ENCODE data around the gene CHRNB1. TPM values are rescaled to one million over a fixed set of nuclear protein-coding genes. Genes with fewer than 3 reads are reported as not detected.

The CHRNB1 gene
- total RNA-seq, 1 donor from 2014 or later = 11.7 TPM

GRCh38 chr17:7403977-7404736 lies 40.7 kb upstream of the CHRNB1 start, which contains the start of gene TMEM256:
Gene TMEM256, minus strand, starts transcription at chr17:7404097. Its CDS starts 13 bp downstream, at chr17:7404084.
- Histone ChIP-seq H3K4me1 (ENCODE audit: insufficient read depth, low read length) (peaks cover 13% of the 10 kb centered on the region), H3K36me3 (ENCODE audit: insufficient read depth, low read length) (no peaks in the 10 kb centered on the region), H3K79me2 (ENCODE audit: insufficient read depth, low read length) (peaks cover 24% of the 10 kb centered on the region), H3K4me2 (ENCODE audit: low read length) (peak within 1 kb of the TSS; percentile 97), H4K20me1 (ENCODE audit: insufficient read depth, low read length) (peaks cover 20% of the 10 kb centered on the region), H3K9ac (ENCODE audit: low read length) (peak within 1 kb of the TSS; percentile 84), H3K27me3 (ENCODE audit: insufficient read depth, low read length) (no peaks in the 10 kb centered on the region), H2AFZ (ENCODE audit: low read depth, low read length) (peak within 1 kb of the TSS; percentile 75), H3K27ac (ENCODE audit: low read depth, low read length) (peak within 1 kb of the TSS; percentile 53), H3K4me3 (ENCODE audit: insufficient read depth, low read depth, low read length) (peak within 1 kb of the TSS; percentile 72), H3K9me3 (ENCODE audit: insufficient read depth, low read depth, low read length) (no peaks in the 10 kb centered on the region)
- H3K9me3 Mint-ChIP-seq (ENCODE audit: unreplicated experiment) = no peaks in the 10 kb centered on the region
- peak within 1 kb of the TSS; percentile 90 for H3K4me3 Mint-ChIP-seq (ENCODE audit: unreplicated experiment)
- FAIRE-seq = peak; percentile 74
- peaks cover 7% of the 10 kb centered on the region for H3K36me3 Mint-ChIP-seq (ENCODE audit: low read depth, unreplicated experiment)
- DNase-seq (ENCODE audit: low read depth) = peak; percentile 98
- H3K27ac Mint-ChIP-seq (ENCODE audit: unreplicated experiment) = peak within 1 kb of the TSS; percentile 83
- TF ChIP-seq CTCF (IDR thresholded peaks at IDR 0.05; ENCODE audit: insufficient read depth, low read depth, low read length) (no peak), EZH2 (IDR thresholded peaks at IDR 0.05; ENCODE audit: insufficient read depth, low read length) (no peak)
- H3K27me3 Mint-ChIP-seq (ENCODE audit: low read depth, unreplicated experiment) = no peaks in the 10 kb centered on the region
- H3K4me1 Mint-ChIP-seq (ENCODE audit: low read depth, unreplicated experiment) = peaks cover 18% of the 10 kb centered on the region

GRCh38 chr17:7404737-7405349 lies 40.0 kb upstream of the CHRNB1 start:
- Histone ChIP-seq H3K27ac (ENCODE audit: low read depth, low read length) (peak overlapping the region; percentile 14), H3K4me1 (ENCODE audit: insufficient read depth, low read length) (peaks cover 13% of the 10 kb centered on the region), H2AFZ (ENCODE audit: low read depth, low read length) (peak overlapping the region; percentile 75), H3K79me2 (ENCODE audit: insufficient read depth, low read length) (peaks cover 24% of the 10 kb centered on the region), H3K4me2 (ENCODE audit: low read length) (peak overlapping the region; percentile 97), H3K27me3 (ENCODE audit: insufficient read depth, low read length) (no peaks in the 10 kb centered on the region), H3K9me3 (ENCODE audit: insufficient read depth, low read depth, low read length) (no peaks in the 10 kb centered on the region), H3K9ac (ENCODE audit: low read length) (peak overlapping the region; percentile 84), H4K20me1 (ENCODE audit: insufficient read depth, low read length) (peaks cover 20% of the 10 kb centered on the region), H3K36me3 (ENCODE audit: insufficient read depth, low read length) (peaks cover 3% of the 10 kb centered on the region), H3K4me3 (ENCODE audit: insufficient read depth, low read depth, low read length) (peak overlapping the region; percentile 72)
- TF ChIP-seq CTCF (IDR thresholded peaks at IDR 0.05; ENCODE audit: insufficient read depth, low read depth, low read length) = no peak
- TF ChIP-seq EZH2 (IDR thresholded peaks at IDR 0.05; ENCODE audit: insufficient read depth, low read length) = no peak
- Mint-ChIP-seq H3K4me1 (ENCODE audit: low read depth, unreplicated experiment) (peaks cover 18% of the 10 kb centered on the region), H3K9me3 (ENCODE audit: unreplicated experiment) (no peaks in the 10 kb centered on the region), H3K27me3 (ENCODE audit: low read depth, unreplicated experiment) (no peaks in the 10 kb centered on the region), H3K27ac (ENCODE audit: unreplicated experiment) (peak overlapping the region; percentile 83), H3K36me3 (ENCODE audit: low read depth, unreplicated experiment) (peaks cover 10% of the 10 kb centered on the region), H3K4me3 (ENCODE audit: unreplicated experiment) (peak overlapping the region; percentile 90)
- FAIRE-seq = no peak
- DNase-seq (ENCODE audit: low read depth) = no peak
